HL-60/S4 treated with retinoic acid at 250 ng/mL for 4 days and 3 days (cell line): ENCODE data around the gene TRIM44.

Experiments used
- in situ Hi-C: fragments of 300-500 bp; cut with MboI; formaldehyde crosslinking; loops from 2 replicates; pipeline ENCODE4 v1.7.0; 2022; ENCODE audit warnings: low sequenced_read_pairs

TRIM44 gene

DNA sequence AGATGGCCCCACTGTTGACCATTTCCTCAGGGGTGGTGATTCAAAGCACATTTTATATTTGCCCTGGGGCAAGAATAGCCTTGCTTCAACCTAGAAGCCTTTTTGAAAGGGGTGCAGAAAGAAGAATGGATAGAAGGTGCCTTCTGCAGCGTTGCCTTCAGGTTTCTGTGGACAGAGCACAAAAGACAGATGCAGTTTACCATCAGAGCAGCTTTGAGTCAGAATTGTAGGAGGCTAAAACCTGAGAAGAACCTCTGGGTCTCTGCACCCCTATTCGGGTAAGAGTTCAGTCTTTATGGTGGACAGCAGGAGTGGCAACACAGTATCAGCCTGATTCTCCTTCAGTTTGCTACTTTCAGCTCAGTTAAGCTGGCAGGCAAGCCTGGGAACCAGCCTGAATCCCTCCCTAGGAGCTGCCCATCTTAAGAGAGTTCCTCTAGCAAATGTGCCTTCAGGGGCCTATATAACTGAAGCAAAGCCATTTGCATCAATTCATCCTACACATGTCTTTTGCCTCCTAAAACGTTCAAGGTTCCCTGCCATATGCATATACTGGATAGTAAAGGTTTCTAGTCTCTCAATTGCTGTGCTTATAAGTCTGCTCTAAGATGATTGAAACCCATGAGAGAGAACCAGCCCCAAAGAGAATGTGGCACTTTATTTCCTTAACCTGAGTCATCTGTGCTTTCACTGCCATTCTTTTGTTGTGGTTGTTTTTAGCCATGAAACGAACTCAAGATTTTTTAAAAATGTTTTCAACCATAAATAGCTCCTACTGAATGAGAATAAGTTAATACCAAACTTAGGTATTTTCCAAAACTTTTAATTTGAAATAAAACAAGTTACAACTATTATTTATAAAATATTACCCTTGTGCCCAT is 123.0 kb downstream of the TRIM44 start:
- in situ Hi-C loops: no loop called here

DNA sequence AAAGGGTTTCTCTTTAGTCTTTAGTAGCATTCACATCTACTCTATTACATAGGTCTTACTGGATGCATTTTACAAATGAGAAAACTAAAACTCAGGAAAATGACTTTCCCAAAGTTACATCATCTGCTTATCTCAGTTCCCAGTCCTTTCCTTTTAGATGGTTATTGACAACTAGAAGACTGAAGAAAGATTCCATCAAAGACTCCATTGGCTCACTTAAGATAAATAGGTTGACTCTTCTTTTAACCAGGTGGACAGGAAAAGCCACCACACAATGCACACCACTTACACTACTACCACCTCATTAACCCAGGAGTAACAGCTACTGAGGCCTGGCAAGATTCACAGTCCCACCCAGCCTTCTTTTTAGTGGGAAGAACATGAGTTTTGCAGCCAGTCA is 123.6 kb downstream of the TRIM44 start:
- in situ Hi-C loops: no loop called here

DNA sequence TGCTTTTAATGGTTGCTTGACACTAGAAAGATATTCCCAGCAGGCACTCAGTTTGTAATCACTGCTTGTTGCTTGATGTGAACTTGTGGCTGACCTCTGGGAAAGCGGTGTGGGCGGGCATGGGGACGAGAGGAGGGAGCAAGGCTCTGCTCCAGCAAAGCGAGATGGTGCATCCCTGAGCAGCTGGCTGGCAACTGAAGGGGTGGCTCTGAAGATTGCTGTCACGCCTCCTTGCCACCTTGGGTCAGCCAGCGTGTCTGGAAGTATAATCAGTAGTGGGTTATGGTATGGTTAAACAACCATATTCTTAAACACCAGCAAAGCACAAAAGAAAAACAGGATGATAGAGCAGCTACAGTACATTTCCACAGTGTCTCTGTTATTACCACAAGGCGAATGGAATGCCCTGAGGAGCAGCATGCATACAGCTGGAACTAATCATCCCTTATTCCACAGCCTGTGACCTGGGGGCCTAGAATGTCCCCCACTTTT is 124.5 kb downstream of the TRIM44 start:
- in situ Hi-C loops: no loop called here

DNA sequence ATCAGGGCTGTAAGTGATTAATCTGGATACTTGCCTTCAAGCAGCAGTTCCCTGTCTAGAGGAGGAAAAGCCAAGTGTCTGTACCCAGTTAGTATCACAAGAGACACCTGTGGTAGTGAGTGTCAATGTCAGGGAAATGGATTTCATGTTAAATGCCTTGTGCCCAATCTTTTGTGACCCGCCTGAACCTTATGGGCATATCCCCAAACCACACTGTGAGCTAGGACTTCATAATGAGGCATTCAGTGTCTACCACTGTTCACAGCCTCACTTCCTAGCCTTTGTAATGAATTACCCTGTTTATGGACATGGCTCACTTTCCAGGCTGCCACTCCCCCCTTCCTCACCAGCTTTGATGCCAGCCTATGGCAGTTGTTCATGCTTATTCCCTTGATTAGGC is 125.1 kb downstream of the TRIM44 start:
- in situ Hi-C loops: no loop called here

DNA sequence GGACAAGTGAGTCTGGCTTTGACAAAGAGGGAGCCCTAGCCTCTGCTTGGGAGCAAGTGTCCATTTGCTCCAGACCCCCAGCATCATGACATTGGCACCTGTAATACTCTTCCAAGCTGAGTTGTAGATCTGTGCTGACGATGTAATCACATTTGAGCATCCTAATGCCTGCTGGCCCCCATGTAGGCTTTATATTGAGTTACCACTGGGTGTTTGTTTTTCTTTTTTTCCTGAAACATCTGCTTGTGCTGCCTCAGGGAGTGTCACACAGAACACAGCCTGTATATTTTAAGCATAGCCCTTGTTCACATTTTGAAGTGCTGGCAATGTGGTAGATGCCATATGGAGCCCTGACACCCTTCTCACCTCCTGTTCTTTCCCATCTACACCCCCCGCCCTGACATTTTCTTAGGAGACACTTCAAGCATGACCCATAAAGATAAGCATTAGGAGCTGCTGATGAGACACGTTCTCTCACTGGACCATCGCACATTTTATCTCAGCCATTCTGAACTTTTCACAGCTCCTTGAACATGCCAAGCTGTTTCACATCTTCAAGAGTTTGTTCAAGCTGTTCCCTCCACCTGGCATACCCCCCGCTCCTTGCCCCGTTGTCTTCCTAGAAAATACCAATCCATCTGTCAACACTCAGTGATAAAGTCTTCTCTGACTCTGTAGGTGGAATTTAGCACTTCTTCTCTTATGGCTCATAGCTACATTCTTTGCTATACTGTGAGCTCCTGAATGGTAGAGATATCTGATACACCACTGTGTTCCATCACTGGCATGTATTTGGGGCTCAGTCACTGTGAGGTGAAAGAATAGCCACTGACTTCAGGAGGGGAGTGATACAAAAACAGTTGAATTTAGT is 128.7 kb downstream of the TRIM44 start:
- in situ Hi-C loops: no loop called here

DNA sequence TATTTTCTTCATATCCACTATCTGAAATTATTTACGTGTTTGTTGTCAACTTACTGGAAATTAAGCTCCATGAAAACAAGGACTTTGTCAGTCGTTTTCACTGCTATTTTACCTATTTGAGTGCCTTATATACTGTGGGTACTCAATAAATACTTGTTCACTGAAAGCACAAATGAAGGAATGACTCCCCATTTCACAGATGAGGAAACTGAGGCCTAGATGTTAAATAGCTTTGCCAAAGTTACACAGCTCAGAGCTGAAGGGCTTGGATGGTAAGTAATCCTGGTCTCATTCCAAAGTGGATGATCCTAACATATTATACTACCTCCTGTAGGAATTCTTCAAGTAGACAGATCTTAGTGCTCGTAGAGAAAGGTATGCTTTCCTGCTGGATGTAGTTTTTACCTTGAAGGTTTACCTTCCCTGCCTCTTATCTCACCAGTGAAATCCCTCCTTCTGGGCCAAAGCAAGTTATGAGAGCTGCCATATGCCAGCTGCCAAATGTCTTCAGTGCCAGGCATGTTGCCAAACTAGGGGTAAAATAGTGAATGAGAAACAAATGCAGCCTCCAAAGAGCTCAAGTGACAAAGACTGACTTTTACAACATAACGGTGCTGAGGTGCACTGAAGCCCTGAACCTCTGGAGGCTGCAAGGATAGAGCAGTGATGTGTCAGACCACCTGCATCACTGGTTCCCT is 129.7 kb downstream of the TRIM44 start:
- in situ Hi-C loops: no loop called here

DNA sequence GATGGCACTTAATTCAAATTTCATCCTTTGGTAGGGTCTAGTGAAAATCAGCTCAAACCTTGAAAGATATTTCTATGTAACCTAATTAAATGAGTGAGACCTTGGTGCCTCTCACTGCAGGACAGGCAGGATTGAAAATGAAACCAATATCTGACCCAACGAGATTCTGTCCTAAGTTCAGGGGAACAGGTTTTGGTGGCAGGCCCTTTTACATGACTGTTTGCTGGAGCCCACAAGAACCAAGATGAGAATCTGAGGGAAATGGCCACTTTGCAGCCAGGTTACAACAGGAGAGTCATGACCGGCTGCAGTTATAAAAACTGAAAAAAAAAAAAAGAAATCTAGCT is 130.2 kb downstream of the TRIM44 start:
- in situ Hi-C loops: no loop called here

DNA sequence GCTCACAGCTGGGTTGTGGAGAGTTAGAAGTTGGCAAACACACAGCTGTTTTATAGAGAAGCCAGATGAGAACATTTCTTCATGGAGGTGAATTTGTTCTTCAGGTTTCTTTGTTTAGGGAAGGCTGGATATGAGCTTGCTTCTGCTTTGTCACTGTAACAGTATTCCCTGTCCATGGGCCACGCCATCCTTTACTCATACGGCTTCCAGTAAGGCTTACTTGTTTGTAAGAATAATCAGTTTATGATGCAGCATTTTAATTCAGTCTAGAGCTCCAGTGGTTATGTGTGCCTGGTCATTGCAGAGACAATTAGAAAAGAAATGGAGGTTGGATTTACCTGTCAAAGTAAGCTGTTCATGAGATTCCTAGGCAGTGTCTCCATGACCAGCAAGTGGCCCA is 131.8 kb downstream of the TRIM44 start:
- in situ Hi-C loops: no loop called here

DNA sequence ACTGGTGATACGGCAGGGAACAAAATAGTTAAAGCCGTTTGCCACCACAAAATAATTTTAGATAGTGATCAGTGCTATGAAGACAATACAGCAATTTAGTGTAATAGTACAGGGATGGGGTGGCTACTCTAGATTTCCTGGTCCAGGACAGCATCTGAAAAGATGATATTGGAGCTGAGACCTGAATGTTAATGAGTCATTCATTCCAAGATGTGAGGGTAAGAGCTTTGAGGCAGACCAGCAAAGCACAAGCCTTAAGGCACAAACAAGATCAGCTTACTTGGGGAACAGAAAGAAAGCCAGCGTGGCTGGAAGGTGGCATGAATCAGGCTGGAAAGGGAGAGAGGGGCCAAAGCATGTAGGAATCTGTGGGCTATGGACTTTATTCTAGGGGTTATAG is 132.3 kb downstream of the TRIM44 start:
- in situ Hi-C loops: no loop called here

DNA sequence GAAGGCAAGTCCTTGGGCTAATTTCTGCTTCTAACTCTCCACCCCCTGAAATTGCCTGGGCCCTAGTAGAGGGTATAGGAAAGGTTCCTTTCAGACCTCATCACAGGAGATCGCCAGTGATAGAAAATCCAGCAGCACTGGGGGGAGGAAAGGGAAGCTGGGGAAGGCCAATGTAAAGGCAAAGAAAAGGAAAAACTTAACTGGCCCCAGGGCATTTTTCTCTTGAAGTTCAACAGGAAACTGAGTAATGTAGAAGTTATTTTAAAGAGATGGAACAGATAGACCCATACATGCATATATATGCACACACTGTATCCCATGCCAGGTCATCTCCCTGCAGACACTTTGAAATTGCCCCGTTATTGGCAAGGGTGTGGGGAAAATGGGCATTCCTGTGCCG is 134.0 kb downstream of the TRIM44 start:
- in situ Hi-C loops: no loop called here

DNA sequence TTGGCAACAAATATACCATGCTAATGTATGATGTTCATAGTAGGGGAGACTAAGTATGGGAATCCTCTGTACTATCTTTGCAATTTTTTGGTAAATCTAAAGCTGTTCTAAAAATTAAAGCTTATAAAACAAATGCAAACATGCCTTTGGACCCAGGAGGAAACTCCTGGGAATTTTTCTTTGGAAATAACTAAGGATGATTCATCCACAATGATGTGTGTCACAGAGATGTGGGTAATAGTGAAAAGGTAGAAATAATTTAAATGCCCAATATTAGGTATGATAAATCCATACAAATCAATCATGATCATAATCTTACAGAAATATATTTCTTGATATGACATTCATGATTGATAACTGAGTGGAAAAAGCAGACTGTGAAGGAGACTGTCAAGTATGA is 135.8 kb downstream of the TRIM44 start:
- in situ Hi-C loops: no loop called here

DNA sequence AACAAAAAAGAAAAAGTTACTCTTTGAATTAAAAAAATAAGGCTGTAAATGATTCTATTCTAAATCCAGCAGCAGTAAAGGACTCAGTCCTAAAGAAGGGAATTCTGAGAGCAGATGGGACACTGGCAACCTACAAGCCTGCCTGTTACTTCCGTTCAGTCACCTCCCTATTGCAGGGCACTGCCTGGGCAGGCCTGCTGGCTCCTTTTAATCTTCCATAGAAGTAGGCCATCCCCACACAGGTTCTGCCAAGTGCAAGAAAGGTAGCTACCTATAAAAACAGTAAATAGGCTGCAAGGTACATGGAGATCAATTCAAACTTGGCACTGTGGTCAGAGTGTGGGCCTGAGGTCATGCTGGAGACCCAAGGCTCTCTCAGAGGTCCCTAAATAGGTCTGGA is 136.4 kb downstream of the TRIM44 start:
- in situ Hi-C loops: no loop called here

DNA sequence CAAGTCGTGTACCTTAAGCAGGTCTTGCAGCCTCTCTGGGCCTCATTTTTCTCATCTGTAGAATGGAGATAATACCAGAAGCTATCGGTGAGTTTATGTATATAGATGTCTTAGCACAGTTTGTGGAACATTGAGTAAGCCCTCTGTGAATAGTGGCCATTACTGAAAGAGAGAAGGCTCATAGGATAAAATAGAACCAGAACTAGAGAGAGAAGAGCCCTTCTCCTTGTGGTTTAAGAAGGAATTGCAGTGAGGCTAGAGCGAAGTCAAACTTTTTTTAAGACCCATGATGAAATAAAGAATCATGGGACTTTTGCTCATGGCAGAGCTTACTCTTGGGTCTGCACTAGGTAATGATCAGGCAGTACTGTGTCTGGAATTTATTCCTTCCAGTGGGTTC is 137.1 kb downstream of the TRIM44 start:
- in situ Hi-C loops: no loop called here

DNA sequence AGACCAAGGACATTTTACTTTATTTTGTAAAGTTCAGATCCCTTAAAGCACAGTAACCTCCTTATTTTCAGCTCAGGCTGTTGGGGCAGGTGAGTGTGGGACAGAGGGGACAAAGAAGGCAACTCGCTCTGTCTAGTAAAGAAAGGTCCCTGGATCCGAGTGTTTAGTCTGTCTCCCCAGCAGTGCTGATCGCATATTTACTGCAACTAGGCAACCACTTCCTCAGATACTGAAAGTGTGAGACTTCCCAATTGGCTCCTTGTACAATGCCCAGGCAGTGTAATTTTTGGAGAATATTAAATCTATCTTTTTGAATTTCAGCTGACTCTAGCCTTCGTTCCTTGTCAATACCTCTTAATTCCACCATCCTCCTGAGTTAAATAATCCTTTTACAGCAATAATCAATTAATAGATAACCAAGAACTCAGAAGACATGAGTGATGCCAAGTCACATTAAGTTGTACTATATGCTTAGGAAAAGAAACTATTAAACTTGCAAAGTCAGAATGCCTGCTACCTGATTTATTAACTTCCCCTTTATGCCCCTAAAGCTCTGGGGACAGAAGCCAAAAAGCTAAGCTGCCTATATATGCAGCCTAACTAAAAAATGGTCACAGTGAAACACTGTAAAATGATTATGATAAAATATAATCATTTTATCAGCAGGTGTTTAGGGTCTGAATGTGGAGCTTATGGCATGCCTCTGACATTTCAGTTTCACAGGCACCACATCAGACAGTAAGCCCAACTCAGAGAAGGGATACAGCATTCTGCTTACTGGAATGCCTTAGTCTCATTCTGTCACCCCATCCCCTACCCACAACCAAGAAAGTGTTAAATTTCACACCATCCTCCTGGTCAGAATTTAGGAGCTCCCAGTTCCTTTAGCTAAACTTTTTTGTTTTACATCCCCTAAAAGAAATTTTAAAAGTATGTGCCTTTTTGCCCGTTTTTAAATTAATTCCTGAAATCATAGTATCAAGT is 138.7 kb downstream of the TRIM44 start:
- in situ Hi-C loops: no loop called here

DNA sequence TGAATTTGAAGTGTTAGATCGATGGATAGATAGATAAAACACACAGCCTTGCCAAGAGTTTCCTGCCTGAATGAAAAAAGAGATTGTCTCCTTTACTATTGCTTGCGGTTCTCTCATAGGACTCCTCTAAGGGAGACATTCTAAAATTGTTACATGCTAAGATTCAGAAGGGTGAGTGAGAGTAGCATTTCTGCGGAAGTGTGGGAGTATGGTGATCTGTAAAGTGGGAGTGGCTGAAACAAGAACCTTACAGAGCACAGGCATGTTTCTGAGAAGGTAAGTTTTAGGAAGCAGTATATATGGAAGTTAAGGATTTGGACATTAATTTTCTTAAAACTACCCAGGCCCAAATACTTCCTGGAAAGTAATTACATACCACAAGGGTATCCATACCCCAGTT is 139.6 kb downstream of the TRIM44 start:
- in situ Hi-C loops: no loop called here

DNA sequence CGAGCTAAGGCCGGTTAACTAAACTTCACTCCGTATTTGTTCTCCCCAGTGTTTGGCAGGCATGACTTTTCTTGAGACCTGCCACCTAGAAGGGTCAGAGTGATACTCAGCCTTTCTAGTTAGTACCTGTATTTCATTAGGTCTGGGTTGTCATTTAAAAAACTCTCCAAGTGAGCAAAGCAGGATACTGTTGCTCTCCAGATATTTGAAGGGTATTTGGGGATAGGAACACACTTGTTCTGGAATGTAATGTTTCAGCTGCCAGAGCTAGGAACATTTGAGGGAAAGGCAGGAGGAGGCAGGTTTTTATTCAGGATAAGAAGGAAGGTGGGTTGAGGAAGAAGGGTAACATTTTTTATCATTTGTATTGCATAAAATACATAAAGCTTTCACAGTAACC is 140.1 kb downstream of the TRIM44 start:
- in situ Hi-C loops: no loop called here

DNA sequence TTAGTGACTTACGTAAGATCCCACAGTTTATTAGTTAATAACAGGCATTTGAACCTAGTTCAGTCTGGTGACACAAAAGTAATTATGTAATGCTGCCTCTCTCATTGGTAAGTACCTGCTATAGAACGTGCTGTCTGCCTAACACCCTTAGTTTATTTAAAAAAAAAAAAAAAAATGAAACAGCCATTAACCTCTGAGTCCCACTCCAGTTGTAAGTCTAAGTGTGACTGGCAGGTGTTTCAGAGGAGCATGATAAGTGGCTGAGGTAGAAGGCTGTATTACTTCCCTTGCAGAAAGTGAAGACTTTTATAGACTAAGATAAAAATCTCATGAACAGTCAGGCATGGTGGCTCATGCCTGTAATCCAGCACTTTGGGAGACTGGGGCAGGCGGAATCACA is 140.5 kb downstream of the TRIM44 start:
- in situ Hi-C loops: no loop called here

DNA sequence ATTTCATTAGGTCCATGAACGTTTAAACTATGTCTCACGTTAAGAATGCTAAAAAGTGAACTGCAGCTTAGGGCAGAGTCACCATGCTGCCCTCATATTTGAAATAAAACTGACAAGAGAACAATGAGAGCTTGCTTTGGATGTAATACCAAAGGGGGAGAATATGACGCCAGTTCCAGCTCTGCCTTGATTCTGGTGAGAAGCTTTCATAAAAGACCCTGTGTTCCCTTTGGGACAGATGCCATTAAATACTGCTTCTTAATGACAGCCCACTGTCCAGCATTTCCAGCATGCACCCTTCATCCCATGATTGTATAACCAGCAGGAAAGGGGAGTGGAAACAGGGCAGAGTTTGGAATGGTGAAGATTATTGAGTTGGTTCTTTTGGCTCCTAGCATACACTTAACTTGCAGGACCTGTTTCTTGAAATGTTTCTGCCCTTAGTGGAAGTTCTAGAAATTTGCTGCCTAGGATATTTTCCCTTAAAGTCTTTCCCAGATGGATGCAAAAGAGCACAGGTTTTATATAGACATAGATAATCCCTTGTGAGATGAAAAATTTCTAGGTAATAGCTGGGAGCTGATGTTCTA is 142.0 kb downstream of the TRIM44 start:
- in situ Hi-C loops: no loop called here

DNA sequence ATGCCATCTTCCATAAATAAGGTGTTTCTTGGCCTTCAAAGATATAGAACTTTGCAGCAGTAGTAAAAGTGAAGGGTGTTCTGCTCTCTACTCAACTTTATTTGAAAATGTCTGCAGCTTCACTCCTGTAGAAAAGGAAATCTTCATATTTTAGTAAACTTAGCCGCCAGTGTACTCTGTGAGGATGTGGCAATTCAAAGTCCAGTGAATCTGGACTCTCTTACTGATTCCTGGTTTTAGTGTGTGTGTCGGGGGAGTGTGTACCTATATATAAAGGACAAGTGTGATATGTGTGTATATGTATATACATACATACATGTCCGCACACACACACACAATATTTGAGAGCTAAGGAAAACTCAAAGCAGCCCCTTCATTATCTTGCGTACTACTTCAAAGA is 147.0 kb downstream of the TRIM44 start:
- in situ Hi-C loops: no loop called here
